ENCODE results near the gene ATRNL1. TPM values are rescaled to one million over a fixed set of nuclear protein-coding genes. Genes with fewer than 3 reads are reported as not detected.
A peak's percentile ranks its signal among the peaks of the same experiment; 100 is the strongest.
"Not testable (repeated sequence)": the region's sequence is repeated elsewhere in the genome, so short reads cannot be mapped to it uniquely, and the experiment has no call there.

ATRNL1 gene
- total RNA-seq, 4 donors from 2014 or later, result 0.93 to 19.0 (median 8.7) TPM

- Histone ChIP-seq H3K27me3 (no peaks in the 10 kb centered on the region), H3K27ac (peak overlapping the region in 3 of 4 donors; percentile 54 to 59 (median 59)), H3K36me3 (no peaks in the 10 kb centered on the region), H3K4me3 (no peak overlapping the region), H3K4me1 (no peaks in the 10 kb centered on the region), H3K9me3 (peaks cover 0 to 4% (median 0%) of the 10 kb centered on the region in 3 donors)
- 39 to 43% methylated on average over 4 to 5 of the region's 6 CpGs for WGBS, 2 donors (ENCODE audit: low coverage in 1 of 2)
- ATAC-seq, result peak; percentile 87
- TF ChIP-seq EP300 (IDR thresholded peaks at IDR 0.05) (no peak), POLR2A (IDR thresholded peaks at IDR 0.05) (no peak), POLR2AphosphoS5 (IDR thresholded peaks at IDR 0.05) (no peak), CTCF (IDR thresholded peaks at IDR 0.05) (no peak)
These were observed 734.3 kb downstream of the ATRNL1 start for GRCh38 chr10:115827231-115828009.

GRCh38 chr10:115828182-115828581 lies 735.0 kb downstream of the ATRNL1 start:
- not testable (repeated sequence) for ATAC-seq, H3K36me3 ChIP-seq, H3K4me1 ChIP-seq, H3K9me3 ChIP-seq, H3K4me3 ChIP-seq, H3K27me3 ChIP-seq
- peak overlapping the region in 3 of 4 donors; percentile 47 to 59 (median 59) for H3K27ac ChIP-seq
- WGBS, 2 donors (ENCODE audit: low coverage in 1 of 2), result 49 to 100% methylated on average over 1 to 3 of the region's 4 CpGs

GRCh38 chr10:115829521-115830205 lies 736.5 kb downstream of the ATRNL1 start:
- Histone ChIP-seq H3K4me3 (no peak overlapping the region), H3K27ac (no peak overlapping the region), H3K9me3 (peaks cover 0 to 2% (median 0%) of the 10 kb centered on the region in 3 donors), H3K36me3 (no peaks in the 10 kb centered on the region), H3K27me3 (no peaks in the 10 kb centered on the region), H3K4me1 (no peaks in the 10 kb centered on the region)
- no peak for ATAC-seq
- TF ChIP-seq EP300 (IDR thresholded peaks at IDR 0.05) (no peak), CTCF (IDR thresholded peaks at IDR 0.05) (no peak), POLR2AphosphoS5 (IDR thresholded peaks at IDR 0.05) (no peak), POLR2A (IDR thresholded peaks at IDR 0.05) (no peak)
- 47 to 83% methylated on average over 2 to 3 of the region's 3 CpGs for WGBS, 2 donors (ENCODE audit: low coverage in 1 of 2)

- no peaks in the 10 kb centered on the region for H3K9me3 ChIP-seq
- H3K27me3 ChIP-seq, result no peaks in the 10 kb centered on the region
- TF ChIP-seq EP300 (IDR thresholded peaks at IDR 0.05) (no peak), POLR2A (IDR thresholded peaks at IDR 0.05) (no peak), POLR2AphosphoS5 (IDR thresholded peaks at IDR 0.05) (no peak), CTCF (IDR thresholded peaks at IDR 0.05) (no peak)
- 50 to 80% methylated on average over 1 to 3 of the region's 3 CpGs for WGBS, 2 donors (ENCODE audit: low coverage in 1 of 2)
- no peaks in the 10 kb centered on the region for H3K4me1 ChIP-seq
- H3K27ac ChIP-seq, result no peak overlapping the region
- no peak for ATAC-seq
- H3K4me3 ChIP-seq, result no peak overlapping the region
- no peaks in the 10 kb centered on the region for H3K36me3 ChIP-seq
These were observed 737.3 kb downstream of the ATRNL1 start for GRCh38 chr10:115830265-115830970.

- Histone ChIP-seq H3K27ac (no peak overlapping the region), H3K9me3 (no peaks in the 10 kb centered on the region), H3K36me3 (no peaks in the 10 kb centered on the region), H3K27me3 (no peaks in the 10 kb centered on the region), H3K4me1 (no peaks in the 10 kb centered on the region), H3K4me3 (no peak overlapping the region)
- TF ChIP-seq POLR2AphosphoS5 (IDR thresholded peaks at IDR 0.05), result no peak
- no peak for TF ChIP-seq POLR2A (IDR thresholded peaks at IDR 0.05)
- no peak for ATAC-seq
- WGBS, 2 donors (ENCODE audit: low coverage in 1 of 2), result 72 to 80% methylated on average over 2 to 8 of the region's 8 CpGs
These were observed 737.9 kb downstream of the ATRNL1 start for GRCh38 chr10:115831016-115831415.
